Subcutaneous adipose tissue (tissue), 4 donors: ENCODE results near the gene SF3B5. TPM values are rescaled to one million over a fixed set of nuclear protein-coding genes. Genes with fewer than 3 reads are reported as not detected.

Source experiments
- total RNA-seq, 4 donors: library from RNA; depleted of rRNA; stranded (reverse); fragments of >200 nt; gene quantifications; one replicate each; pipeline ENCODE4 v1.1.0, GENCODE V29; 2016
- TF ChIP-seq, protein P1 (sequence below): fragments of 450-650 bp; IDR thresholded peaks from one replicate; pipeline ENCODE4 v1.5.1; 2016; ENCODE audit warnings: low read depth, mild to moderate bottlenecking, control low read depth, antibody characterized with exemption, moderate library complexity

Gene SF3B5
- total RNA-seq, 4 donors from 2014 or later = 87.2 to 168 (median 128) TPM

DNA sequence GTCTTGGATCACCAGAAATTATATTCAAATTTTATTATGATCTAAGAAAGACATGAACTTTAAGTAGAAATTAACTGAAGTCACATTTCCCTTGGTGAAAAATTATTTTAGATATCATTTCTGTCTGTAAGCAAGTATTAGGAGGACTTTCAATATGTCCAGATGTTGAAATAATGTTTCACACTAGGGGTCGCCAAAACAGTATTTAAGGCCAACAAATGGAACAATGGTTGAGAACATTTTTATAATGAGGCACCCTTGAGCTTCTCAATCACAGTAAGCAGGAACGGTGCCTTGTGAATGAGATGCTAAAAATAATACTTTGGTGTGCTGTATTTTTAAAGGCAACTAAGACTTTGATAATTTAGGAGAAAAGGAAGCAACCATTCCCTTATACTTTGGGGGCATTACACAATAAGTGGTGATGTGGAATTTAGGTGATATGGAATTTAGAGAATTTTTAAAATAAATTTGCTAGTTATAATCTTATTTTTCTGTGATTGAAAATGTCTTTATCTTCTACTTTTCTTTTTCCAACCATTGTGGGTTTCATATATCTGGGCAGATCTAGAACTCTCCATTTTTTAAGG, 9.6 kb upstream of the SF3B5 start:
- TF ChIP-seq, protein P1, sequence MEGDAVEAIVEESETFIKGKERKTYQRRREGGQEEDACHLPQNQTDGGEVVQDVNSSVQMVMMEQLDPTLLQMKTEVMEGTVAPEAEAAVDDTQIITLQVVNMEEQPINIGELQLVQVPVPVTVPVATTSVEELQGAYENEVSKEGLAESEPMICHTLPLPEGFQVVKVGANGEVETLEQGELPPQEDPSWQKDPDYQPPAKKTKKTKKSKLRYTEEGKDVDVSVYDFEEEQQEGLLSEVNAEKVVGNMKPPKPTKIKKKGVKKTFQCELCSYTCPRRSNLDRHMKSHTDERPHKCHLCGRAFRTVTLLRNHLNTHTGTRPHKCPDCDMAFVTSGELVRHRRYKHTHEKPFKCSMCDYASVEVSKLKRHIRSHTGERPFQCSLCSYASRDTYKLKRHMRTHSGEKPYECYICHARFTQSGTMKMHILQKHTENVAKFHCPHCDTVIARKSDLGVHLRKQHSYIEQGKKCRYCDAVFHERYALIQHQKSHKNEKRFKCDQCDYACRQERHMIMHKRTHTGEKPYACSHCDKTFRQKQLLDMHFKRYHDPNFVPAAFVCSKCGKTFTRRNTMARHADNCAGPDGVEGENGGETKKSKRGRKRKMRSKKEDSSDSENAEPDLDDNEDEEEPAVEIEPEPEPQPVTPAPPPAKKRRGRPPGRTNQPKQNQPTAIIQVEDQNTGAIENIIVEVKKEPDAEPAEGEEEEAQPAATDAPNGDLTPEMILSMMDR = no peak

DNA sequence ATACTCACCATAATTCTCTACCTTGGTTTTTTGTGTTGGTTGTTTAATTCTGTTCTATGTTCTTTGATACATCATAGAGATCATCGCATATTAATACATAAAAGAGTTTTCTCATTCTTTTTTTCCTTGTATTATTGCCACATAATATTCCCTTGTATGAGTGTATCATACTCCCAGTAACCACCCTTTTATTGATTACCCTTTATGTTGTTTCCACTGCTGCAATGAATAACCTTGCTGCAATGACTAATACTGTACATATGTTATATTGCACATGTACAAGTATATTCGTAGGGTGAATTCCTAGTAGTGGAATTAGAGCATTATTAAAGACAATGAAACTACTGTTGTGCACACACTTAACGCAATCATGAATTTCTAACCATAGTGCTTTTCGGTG, 9.1 kb upstream of the SF3B5 start:
- TF ChIP-seq, protein P1 = no peak

DNA sequence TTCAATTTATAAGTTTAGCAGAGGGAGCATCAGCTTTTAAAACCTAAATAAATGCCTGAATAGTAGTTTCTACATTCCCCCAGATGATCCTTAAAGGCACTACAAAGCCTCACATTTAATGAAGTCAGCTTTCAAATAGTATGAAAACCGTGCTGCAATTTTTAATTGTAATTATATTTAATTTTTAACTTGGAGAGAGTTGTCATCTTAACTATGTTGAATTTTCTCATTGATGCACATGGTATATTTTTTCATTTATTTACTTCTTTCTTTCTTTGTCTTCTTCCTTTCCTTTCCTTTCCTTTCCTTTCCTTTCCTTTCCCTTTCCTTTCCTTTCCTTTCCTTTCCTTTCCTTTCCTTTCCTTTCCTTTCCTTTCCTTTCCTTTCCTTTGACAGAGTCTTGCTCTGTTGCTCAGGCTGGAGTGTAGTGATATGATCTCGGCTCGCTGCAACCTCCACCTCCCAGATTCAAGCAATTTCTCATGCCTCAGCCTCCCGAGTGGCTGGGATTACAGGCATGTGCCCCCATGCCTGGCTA, 7.7 kb upstream of the SF3B5 start:
- TF ChIP-seq, protein P1 = no peak

DNA sequence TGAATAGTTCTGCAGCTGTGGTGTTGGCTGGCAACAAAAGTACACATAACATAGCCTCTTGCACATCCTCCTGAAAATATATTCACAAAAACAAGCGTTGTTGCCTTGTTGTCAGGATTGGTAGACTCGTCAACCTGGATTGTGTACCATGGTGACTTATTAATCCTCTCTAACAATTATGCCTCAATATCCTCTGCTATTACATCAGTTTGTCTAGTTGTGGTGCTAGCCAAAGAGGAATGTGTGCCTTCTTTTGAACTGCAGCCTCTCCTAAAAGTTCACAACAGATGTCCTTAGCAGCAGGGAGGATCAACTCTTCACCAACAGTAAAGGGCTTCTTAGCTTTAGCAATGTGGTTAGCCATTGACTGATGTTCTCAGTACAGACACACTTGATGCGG, 3.6 kb upstream of the SF3B5 start:
- TF ChIP-seq, protein P1 = no peak

DNA sequence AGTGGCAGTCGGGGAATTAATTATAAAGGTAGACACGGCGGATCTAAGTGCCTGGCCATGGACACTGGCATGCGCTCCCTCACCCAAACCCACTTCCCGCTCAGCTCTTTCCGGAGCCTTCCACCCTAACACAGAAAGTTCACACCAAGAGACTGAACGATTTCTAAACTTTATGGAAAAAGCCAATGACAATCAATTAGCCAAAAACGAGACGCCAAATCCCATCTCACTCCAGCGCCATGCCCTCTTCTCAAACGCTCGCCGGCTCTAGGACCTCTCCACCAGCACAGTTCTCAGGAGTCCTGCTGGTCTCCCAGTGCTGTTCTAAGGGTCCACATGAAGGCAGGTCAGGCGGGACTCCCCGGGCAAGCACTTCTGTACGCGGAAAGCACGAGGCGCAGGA, 641 bp downstream of the SF3B5 start:
- TF ChIP-seq, protein P1 = no peak

DNA sequence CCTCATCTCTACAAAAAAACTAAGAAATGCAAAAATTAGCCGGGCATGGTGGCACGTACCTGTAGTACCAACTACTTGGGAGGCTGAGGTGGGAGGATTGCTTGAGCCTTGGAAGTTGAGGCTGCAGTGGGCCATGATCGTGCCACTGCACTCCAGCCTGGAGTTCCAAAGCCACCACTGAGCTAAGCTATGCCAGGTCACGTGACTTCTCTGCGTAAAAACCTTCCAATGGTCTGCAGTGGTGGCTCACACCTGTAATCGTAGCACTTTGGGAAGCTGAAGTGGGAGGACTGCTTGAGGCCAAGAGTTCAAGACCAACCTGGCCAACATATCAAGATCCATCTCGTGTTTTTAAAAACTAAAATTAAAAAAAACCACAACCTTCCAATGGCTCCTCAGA, 1.7 kb downstream of the SF3B5 start:
- TF ChIP-seq, protein P1 = no peak

DNA sequence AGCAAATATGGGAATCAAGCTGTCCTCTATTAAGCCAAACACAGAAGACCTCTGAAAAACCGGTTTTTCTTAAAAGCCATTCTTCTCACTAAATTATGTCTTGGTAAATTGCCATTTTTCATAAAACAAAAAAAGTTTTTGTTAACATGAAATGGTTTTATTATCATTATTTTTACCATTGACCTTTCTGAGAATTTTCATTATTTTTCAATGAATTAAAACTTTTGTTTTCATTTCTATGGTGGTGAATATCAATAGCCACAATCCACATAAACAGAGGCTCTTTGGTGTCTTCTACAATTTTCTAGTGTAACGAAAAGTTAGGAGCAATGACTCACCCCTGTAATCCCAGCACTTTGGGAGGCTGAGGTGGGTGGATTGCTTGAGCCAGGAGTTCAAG, 2.1 kb downstream of the SF3B5 start:
- TF ChIP-seq, protein P1 = no peak
